Astrocyte (in vitro differentiated cells and primary cell): ENCODE results near the gene FBXW12.

ENCODE experiments used
- CTCF ChIP-seq: IDR thresholded peaks from 2 replicates; pipeline ENCODE4 v1.5.1; 2011; ENCODE audit warnings: low read depth, mild to moderate bottlenecking, inconsistent platforms, low read length, moderate library complexity; ENCODE audit not compliant: insufficient read depth
- EZH2 ChIP-seq: IDR thresholded peaks from 2 replicates; pipeline ENCODE4 v1.6.1; 2012; ENCODE audit warnings: mild to moderate bottlenecking, low read length, inconsistent platforms; ENCODE audit not compliant: insufficient read depth

- TF ChIP-seq CTCF = no peak
- no peak for TF ChIP-seq EZH2
Observed at GRCh38 chr3:48406443-48407431, 34.7 kb downstream of the FBXW12 start.
